ENCODE data around the gene NTNG2.

The NTNG2 gene

GRCh38 chr9:132235894-132236661, 74.2 kb downstream of the NTNG2 start:
- peak; percentile 72 for DNase-seq (ENCODE audit: low spot score)

DNA sequence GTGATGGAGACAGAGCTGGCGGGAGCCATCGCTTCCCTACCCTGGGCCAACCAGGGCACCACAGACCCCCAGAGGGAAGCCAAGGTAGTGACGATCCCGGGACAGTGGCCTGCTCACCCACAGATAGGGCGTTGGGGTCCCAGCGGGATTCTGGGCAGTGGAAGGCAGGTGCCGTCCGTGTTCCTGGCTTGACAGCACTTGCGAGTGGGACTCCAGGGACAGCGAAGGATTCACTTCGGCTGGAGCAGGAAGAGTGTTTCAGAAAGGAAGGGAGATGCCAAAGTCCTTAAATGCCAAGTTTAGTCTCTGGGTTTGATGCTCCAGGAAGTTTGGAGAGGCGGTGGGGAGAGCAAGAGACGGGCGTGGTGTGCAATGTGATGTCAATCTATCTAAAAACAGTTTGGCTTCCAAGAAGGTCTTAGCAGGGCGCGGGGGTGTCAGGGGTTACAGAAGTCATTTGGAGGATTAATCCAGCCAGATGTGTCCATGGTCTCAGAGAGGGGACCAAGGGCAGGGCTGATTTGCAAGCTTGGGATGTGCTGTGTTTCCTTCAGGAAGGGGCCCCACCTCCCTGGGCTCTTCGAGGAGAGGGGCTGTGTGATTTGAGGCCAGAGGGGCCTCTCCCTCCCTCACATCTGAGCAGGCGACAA, 74.9 kb downstream of the NTNG2 start:
- no peak for DNase-seq (ENCODE audit: low spot score)

GRCh38 chr9:132237481-132237880, 75.6 kb downstream of the NTNG2 start:
- no peak for DNase-seq (ENCODE audit: low spot score)

GRCh38 chr9:132238026-132238972, 76.4 kb downstream of the NTNG2 start:
- no peak for DNase-seq (ENCODE audit: low spot score)

- DNase-seq (ENCODE audit: low spot score): no peak
These were observed 77.1 kb downstream of the NTNG2 start for GRCh38 chr9:132238992-132239391.

DNA sequence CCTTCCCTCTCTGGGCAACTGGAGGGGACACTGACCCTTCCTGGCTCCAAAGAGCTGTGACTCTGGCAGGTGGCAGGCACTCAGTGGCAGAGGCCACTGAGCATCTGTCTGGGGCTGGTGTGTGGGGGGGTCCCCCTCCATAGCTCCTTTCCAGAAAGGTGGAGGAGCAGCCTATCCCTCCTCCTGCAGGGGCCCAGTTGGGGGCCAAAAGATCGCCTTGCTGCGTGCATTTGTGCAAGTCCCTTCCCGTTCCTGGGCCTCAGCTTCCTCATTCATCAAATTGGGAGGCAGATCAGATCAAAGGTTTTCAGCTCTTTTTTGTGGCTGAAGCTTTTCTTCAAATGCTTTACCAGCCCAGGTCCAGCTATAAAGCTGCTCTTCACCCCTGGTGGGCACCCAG, 77.7 kb downstream of the NTNG2 start:
- DNase-seq (ENCODE audit: low spot score): no peak

DNA sequence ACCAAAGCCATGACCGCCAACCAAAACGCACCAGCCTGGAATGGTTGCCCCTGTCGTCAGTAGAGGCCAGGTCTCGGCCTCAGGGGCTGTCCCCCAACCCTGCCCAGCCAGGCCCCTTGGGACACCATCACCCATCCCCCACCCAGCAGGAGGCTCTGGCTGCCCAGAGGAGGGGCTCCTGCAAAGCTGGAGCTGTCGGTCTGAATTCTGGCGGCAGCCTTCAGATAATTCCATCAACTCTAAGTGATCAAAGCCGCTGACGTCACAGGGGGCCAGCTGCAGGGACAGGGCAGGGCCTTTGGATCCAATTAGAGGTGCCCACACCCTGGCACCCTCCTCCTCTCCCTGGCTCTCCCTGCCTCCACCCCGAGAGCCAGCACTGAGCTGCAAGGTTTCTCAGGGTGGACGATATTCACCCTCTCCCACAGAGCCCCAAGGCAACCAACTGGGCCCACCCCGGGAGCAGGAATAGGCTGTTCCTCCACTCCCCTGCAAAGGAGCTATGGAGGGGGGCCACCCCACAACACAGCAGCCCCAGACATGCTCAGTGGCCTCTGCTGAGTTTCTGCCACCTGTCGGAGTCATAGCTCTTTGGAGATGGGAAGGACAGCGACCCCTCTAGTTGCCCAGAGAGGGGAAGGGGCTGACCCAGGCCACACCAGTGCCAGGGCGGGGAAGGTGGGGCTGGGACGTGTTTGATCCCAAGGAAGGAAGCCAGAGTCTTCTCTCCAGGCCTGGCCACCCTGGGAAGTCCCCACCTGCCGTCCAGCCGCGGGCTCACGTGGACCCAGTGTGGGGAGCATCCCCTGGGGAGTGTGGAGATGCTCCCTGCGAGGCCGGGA, 78.4 kb downstream of the NTNG2 start:
- no peak for DNase-seq (ENCODE audit: low spot score)

- DNase-seq (ENCODE audit: low spot score): peak; percentile 100
These were observed 79.1 kb downstream of the NTNG2 start for GRCh38 chr9:132240841-132241482.

GRCh38 chr9:132241483-132241839, 79.6 kb downstream of the NTNG2 start:
- no peak for DNase-seq (ENCODE audit: low spot score)

GRCh38 chr9:132241840-132242620, 80.2 kb downstream of the NTNG2 start:
- DNase-seq (ENCODE audit: low spot score): peak; percentile 56

GRCh38 chr9:132242621-132243155, 80.8 kb downstream of the NTNG2 start:
- DNase-seq (ENCODE audit: low spot score): no peak

DNA sequence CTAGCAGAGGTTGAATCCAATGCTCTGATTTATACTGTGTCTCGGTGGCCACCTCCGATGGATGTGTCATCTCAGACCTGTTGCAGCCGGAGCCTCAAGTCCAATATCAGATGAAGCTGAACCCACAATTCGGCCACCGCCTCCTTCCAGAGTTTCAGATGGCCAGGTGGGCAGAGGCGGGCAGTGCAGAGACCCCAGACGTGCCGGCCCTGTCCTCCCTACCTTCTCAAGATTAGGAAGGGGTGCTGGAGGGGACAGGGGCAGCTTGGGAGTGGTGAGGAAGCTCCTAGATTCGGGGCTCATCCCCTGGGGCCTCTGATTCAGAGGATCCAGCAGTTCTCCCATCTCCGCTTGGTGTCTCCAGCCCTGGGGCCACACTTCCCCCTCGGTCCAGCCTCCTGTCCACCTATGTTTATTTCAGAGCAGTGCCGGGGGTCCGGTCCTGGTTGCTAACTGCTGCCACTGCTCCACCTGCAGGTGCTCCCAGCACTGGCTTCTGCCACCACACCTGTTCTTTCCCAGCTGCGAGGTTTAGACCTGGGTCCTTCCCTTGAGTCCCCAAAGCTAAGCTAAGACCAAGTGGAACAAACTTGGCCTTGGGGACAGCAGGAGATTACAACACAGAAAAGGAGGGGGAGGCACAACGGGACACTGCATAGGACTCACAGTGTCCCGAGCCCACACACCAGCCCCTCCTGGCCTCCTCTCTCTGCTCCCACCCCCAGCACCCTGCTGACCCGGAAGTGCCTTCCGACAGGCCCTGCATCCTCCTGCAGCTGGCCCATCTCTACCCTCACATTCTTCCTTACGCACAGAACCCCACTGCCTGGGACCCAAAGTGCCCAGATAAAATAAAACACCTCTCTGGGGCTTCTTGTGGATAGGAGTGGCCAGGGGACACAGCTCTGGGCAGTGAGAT, 81.6 kb downstream of the NTNG2 start:
- no peak for DNase-seq (ENCODE audit: low spot score)

GRCh38 chr9:132244582-132245455, 83.0 kb downstream of the NTNG2 start:
- DNase-seq (ENCODE audit: low spot score): no peak

- DNase-seq (ENCODE audit: low spot score): no peak
These were observed 83.6 kb downstream of the NTNG2 start for GRCh38 chr9:132245465-132245864.

GRCh38 chr9:132247942-132248341, 86.1 kb downstream of the NTNG2 start:
- DNase-seq (ENCODE audit: low spot score): no peak

DNA sequence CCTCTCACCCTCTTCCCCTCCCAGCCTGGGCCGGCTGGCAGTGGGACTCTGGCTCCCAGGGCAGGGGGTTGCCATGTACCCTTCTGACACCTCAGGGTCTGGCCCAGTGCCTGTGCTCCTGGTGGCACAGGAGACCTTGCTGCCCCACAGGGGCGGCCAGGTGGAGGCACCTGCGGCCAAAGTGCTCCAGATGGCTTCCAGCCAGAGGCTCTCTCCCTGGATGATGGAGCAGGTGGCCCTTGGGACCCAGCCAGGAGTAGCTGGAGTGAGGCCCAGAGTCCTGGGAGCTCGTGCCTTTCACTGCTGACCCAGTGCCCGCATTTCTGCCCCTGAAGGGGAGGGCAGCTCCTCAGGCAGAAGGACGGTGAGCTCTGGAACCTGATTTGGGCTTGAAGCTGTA, 87.3 kb downstream of the NTNG2 start:
- no peak for DNase-seq (ENCODE audit: low spot score)

DNA sequence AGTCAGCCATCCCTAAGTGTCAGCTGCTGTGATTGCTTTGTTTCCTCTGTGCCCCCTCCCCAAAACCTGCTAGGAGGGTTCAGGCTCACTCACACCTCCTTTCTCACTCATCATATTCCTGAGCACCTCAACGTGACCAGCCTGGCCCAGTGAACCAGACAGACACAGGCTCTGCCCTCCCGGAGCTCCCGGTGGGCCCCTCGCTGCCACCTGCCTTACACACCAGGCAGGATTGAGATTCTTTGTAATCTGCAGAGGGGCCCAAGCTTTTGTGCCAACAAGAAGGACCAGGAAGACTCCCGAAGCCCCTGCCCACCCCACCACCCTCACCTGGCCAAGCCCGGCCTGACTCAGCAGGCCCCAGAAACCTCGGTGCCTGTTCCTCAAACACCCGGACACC, 87.8 kb downstream of the NTNG2 start:
- DNase-seq (ENCODE audit: low spot score): no peak
